ENCODE measurements around the gene ANKRD10. TPM values are rescaled to one million over a fixed set of nuclear protein-coding genes. Genes with fewer than 3 reads are reported as not detected.

ANKRD10 gene
- total RNA-seq, 1 donor from 2014 or later = 195 TPM

DNA sequence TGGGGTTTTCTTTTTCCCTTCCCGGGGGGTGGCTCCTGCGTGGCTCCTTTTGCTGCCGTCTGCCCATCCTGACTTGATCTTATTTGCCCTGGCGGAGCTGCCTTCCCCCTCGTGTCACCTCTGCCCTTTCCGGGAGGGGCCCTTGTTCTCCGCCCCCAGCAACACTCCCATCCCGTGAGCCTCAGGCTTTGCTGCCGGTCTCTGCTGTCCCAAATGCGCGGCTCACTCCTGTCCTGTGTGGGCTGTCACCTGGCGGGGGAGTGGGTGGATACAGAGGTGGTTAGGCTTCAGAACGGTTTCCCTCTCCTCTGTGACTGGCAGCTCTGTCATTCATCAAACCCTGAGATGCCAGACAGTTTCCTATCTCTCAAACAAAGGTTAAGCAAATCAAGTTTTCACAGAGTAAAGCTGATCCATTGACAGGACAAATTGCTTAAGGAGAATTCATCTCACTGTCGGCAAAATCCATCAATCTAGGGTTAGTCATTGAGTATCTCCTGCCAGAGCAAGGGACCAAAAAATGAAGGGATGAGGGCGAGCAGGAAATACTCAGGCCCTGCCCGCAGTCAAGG, 84.0 kb downstream of the ANKRD10 start:
- no peak for DNase-seq

DNA sequence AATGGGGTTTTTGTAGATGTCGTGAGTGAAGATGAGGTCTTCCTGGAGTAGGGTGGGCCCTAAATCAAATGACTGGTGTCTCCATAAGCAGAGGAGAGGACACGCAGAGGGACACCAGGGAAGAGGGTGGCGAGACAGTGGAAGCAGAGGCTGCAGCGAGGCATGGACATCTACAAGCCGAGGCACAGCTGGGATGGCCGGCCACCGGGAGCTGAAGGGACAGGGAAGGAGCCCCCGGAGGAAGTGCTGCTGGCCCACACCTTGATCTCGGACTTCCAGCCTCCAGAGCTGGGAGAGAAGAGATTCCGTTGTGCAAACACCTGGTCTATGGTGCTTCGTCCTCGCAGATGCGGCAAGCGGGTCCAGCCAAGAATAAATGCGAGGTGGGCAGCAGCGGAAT, 84.5 kb downstream of the ANKRD10 start:
- DNase-seq = no peak

DNA sequence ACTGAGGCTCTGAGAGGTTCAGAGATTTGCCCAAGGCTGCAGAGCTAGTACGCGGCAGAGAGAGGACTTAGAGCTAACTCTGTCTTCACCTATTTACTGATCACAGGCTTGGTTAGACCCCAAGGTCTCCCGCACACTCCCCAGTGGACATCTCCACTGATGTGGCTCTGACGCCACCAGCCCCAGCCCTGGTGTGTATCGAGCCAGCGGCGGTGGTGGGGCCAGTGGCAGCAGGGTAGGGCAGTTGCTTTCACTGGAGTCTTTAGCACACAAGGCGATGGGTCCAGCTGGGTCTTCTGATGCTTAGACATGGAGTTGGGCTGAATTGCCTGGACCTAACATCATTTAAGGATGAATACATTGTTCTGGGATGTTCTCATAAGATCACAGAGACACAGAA, 85.4 kb downstream of the ANKRD10 start:
- no peak for DNase-seq

DNA sequence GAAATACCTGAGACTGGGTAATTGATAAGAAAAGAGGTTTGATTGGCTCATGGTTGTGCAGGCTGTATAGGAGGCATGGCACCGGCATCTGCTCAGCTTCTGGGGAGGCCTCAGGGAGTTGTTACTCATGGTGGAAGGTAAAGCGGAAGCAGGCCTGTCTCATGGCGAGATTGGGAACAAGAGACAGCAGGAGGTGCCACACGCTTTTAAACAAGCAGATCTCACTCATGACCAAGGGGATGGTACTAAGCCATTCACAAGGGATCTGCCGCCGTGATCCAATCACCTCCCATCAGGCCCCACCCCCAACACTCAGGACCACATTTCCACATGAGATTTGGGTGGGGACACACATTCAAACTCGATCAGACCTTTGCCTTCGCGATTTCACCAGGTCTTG, 86.2 kb downstream of the ANKRD10 start:
- DNase-seq = no peak

Small RNAs within 50 kb of the gene (small RNA-seq; reads per million reads assigned to genes)
- not detected for gene AL442128.1

Other genes with a start within 250 kb of the ANKRD10 start
- 56.9 TPM for gene CARS2, start 209.0 kb downstream of the ANKRD10 start, total RNA-seq
- 19.0 TPM for gene ING1, start 201.4 kb downstream of the ANKRD10 start, total RNA-seq
- gene ARHGEF7, start 200.2 kb upstream of the ANKRD10 start, total RNA-seq = 157 TPM

All from occipital lobe (tissue), 3 donors.